Heart left ventricle (tissue), 16 donors: Measurements from ENCODE around the gene SLC29A3. TPM values are rescaled to one million over a fixed set of nuclear protein-coding genes. Genes with fewer than 3 reads are reported as not detected.
A peak's percentile ranks its signal among the peaks of the same experiment; 100 is the strongest.

Experiments used
- ATAC-seq, 4 donors: fragments of 200-7000 bp; cut with Tn5 transposase; one replicate each; pipeline ENCODE4 v1.9.1; 2020 to 2022; ENCODE audit warnings: moderate library complexity in 4 of 4, mild to moderate bottlenecking in 3 of 4, moderate number of reproducible peaks in 1 of 4
- DNase-seq, 5 donors: peaks; one replicate each; pipeline ENCODE4 v3.0.0-alpha.2; 2020
- H3K27ac ChIP-seq, 12 donors: fragments of 200-600 bp; sonication (generic) in 4 of 12; one replicate each; pipeline versions ENCODE4 v1.5.0 to v1.8.0; 2016 to 2022; ENCODE audit warnings: mild to moderate bottlenecking in 2 of 12
- H3K27me3 ChIP-seq, 9 donors: fragments of 200-600 bp; sonication (generic) in 2 of 9; one replicate each; pipeline versions ENCODE4 v1.5.1 to v1.8.0; 2016 to 2022; ENCODE audit warnings: mild to moderate bottlenecking in 3 of 9
- H3K36me3 ChIP-seq, 9 donors: fragments of 200-600 bp; sonication (generic) in 2 of 9; one replicate each; pipeline versions ENCODE4 v1.5.0 to v1.8.0; 2018 to 2022; ENCODE audit warnings: mild to moderate bottlenecking in 2 of 9
- H3K4me1 ChIP-seq, 12 donors: fragments of 200-600 bp; sonication (generic) in 4 of 12; one replicate each; pipeline versions ENCODE4 v1.5.0 to v1.8.0; 2016 to 2022; ENCODE audit warnings: mild to moderate bottlenecking in 3 of 12
- H3K4me3 ChIP-seq, 12 donors: fragments of 200-600 bp; sonication (generic) in 4 of 12; one replicate each; pipeline versions ENCODE4 v1.5.0 to v1.8.0; 2017 to 2022; ENCODE audit warnings: mild to moderate bottlenecking in 9 of 12, moderate library complexity in 4 of 12
- H3K9me3 ChIP-seq, 12 donors: fragments of 200-600 bp; sonication (generic) in 4 of 12; one replicate each; pipeline versions ENCODE4 v1.5.0 to v1.8.0; 2016 to 2022; ENCODE audit warnings: mild to moderate bottlenecking in 1 of 12
- CTCF ChIP-seq, 12 donors: fragments of 200-600 bp; sonication (generic) in 4 of 12; IDR thresholded peaks; one replicate each; pipeline versions ENCODE4 v1.5.0 to v1.8.0; 2018 to 2022; ENCODE audit warnings: antibody characterized with exemption in 12 of 12, mild to moderate bottlenecking in 5 of 12
- POLR2A ChIP-seq, 2 donors: fragments of 450-650 bp; IDR thresholded peaks; one replicate each; pipeline ENCODE4 v1.6.1; 2017; ENCODE audit warnings: antibody characterized with exemption in 2 of 2, mild to moderate bottlenecking in 2 of 2, moderate library complexity in 2 of 2
- WGBS, 4 donors: extraction: QIAGEN DNeasy Blood & Tissue Kit in 2 of 4; methylation state at CpG; one replicate each; pipeline versions ENCODE4 v1.1.5 to v1.1.7; 2013 to 2018; 5-methylcytosine and 5-hydroxymethylcytosine counted together
- intact Hi-C, 10 donors: fragments of 100-400 bp; cut with DNase I; formaldehyde crosslinking; loops; one replicate each; pipeline versions ENCODE4 v1.11.1 to v1.14.2; 2022
- polyA plus RNA-seq, 2 donors: library from polyadenylated mRNA; stranded (reverse); fragments of 200-250 nt; gene quantifications; one replicate each; pipeline ENCODE4 v1.2.3, GENCODE V29; 2013
- total RNA-seq, 9 donors: library from RNA; depleted of rRNA in 2 of 9; stranded (reverse); fragments of >200 nt in 2 of 9; fragmentation: NEBNext Ultra II Directional in 3 of 9; extraction: Animal tissue kit (Norgen Biotek cat#: 25700) in 3 of 9; gene quantifications; one replicate each; pipeline versions ENCODE4 v1.1.0 to v1.2.4, GENCODE V29; 2016 to 2023
- donor health status: ischemic (EF 13 %, LVEDD 7.1; RV severe dilation, severe dysfunction).
- donor health status: healthy with polysubstance abuse.
- donor health status: DM: no; HTN: yes; CAD: no.
- donor health status: DM: no; HTN: no; CAD: no.
- donor health status: ischemic (EF 25% LVEDD 6.9; RV normal size, moderate dysfunction).
- donor health status: ischemic (EF 25% LVEDD 5.7; RV mildly dilated, moderate dysfunction).
- donor health status: healthy.
- donor health status: DM: yes; HTN: yes; CAD: no.
- donor health status: ischemic (EF 35%, LVEDD 5.7; RV mildly dilated, moderate dysfunction).
- donor health status: nonischemic (EF 11% LVEDD 7.7; RV severe dilation, severe dysfunction).
- donor health status: DM: yes; HTN: yes; CAD: no.
- donor health status: PGD.
- donor health status: ischemic (EF 29% LVEDD 5.4; RV normal size, mild dysfunction).
- donor health status: nonischemic (EF 23%, LVEDD 6.1; RV moderate dilation, normal function).

The SLC29A3 gene
- total and polyA plus RNA-seq, 11 donors = 0.76 to 6.2 (median 1.6) TPM

GRCh38 chr10:71389768-71390460 lies 70.9 kb downstream of the SLC29A3 start:
- DNase-seq (peak in 1 of 5 donors; percentile 58), ATAC-seq (no peak)
- no peak overlapping the region for H3K27ac ChIP-seq
- no peaks in the 10 kb centered on the region for H3K4me1 ChIP-seq
- WGBS, 4 donors = 83 to 90% (median 84%) methylated on average over 14 of the region's 14 CpGs
- no peaks in the 10 kb centered on the region for H3K9me3 ChIP-seq
- no peaks in the 10 kb centered on the region for H3K36me3 ChIP-seq
- no peak overlapping the region for H3K4me3 ChIP-seq
- intact Hi-C loops = loop anchor here in 8 of 10 donors (5.0 to 10.0 kb wide), 10 partner anchors 95 to 505 kb away; no protein-coding TSS in a partner anchor
- peaks cover 0 to 11% (median 0%) of the 10 kb centered on the region in 9 donors for H3K27me3 ChIP-seq
- TF ChIP-seq CTCF (IDR thresholded peaks at IDR 0.05) (no peak), POLR2A (IDR thresholded peaks at IDR 0.05) (no peak)

DNA sequence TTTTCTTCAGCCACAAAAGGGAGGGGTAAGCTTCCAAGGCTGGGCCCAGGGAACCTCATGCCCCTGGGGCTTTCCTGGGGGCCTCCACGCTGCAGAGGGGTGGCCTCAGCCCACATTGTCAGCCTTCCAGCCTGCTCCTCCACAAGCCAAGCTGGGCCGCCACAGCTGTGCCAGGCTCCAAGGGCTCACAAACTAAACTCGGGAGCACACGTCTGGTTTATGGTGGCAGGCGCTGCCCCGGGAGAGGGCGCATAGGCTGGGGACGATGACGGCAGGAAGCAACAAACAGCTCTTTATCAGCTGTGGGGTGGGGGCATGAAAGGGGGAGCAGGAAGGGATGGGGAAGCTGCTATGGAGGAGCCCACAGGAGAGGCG lies 71.4 kb downstream of the SLC29A3 start:
- H3K4me3 ChIP-seq = no peak overlapping the region
- intact Hi-C loops = loop anchor here in 6 of 10 donors (5.0 to 10.0 kb wide), 7 partner anchors 94 to 424 kb away; no protein-coding TSS in a partner anchor
- ATAC-seq (peak in 1 of 4 donors; percentile 24), DNase-seq (no peak)
- no peak for TF ChIP-seq POLR2A (IDR thresholded peaks at IDR 0.05)
- no peak for TF ChIP-seq CTCF (IDR thresholded peaks at IDR 0.05)
- no peaks in the 10 kb centered on the region for H3K9me3 ChIP-seq
- no peaks in the 10 kb centered on the region for H3K4me1 ChIP-seq
- no peak overlapping the region for H3K27ac ChIP-seq
- H3K36me3 ChIP-seq = no peaks in the 10 kb centered on the region
- whole genome bisulfite sequencing, 4 donors = 15 to 34% (median 22%) methylated on average over 10 of the region's 10 CpGs
- peaks cover 0 to 16% (median 0%) of the 10 kb centered on the region in 9 donors for H3K27me3 ChIP-seq

- TF ChIP-seq POLR2A (IDR thresholded peaks at IDR 0.05) (no peak), CTCF (IDR thresholded peaks at IDR 0.05) (no peak)
- Histone ChIP-seq H3K4me3 (no peak overlapping the region), H3K27me3 (peaks cover 0 to 22% (median 0%) of the 10 kb centered on the region in 9 donors), H3K36me3 (no peaks in the 10 kb centered on the region), H3K9me3 (no peaks in the 10 kb centered on the region), H3K27ac (no peak overlapping the region), H3K4me1 (no peaks in the 10 kb centered on the region)
- WGBS, 4 donors = 66 to 92% (median 77%) methylated on average over 3 of the region's 3 CpGs
- intact Hi-C loops = loop anchor here in 6 of 10 donors (5.0 to 10.0 kb wide), 7 partner anchors 94 to 424 kb away; no protein-coding TSS in a partner anchor
- DNase-seq (no peak), ATAC-seq (no peak)
These were observed 72.0 kb downstream of the SLC29A3 start for GRCh38 chr10:71390921-71391690.

DNA sequence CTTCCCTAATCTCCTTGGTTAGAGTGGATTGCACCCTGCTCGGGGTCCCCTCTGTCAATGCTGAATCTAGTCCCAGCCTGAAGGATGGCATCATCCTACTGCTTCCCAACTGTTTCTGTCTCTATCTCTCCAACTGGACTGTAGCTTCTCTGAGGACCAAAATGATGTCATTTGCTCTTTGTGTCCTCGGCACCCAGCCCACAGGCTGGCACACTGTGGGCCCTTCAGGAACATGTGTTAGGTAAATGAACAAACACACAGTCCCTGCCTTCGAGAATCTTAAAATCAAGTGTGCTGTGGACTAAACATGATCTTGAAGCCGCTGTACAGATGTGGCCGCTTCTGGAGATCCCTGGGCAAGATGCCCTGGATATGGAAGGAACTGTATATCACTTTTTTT lies 72.6 kb downstream of the SLC29A3 start:
- Histone ChIP-seq H3K9me3 (no peaks in the 10 kb centered on the region), H3K36me3 (no peaks in the 10 kb centered on the region), H3K27me3 (peaks cover 0 to 25% (median 0%) of the 10 kb centered on the region in 9 donors), H3K4me3 (no peak overlapping the region), H3K27ac (no peak overlapping the region), H3K4me1 (peaks cover 0 to 5% (median 0%) of the 10 kb centered on the region in 12 donors)
- no peak for DNase-seq
- ATAC-seq = no peak
- TF ChIP-seq CTCF (IDR thresholded peaks at IDR 0.05) (no peak), POLR2A (IDR thresholded peaks at IDR 0.05) (no peak)
- intact Hi-C loops = loop anchor here in 6 of 10 donors (5.0 to 10.0 kb wide), 7 partner anchors 93 to 423 kb away; no protein-coding TSS in a partner anchor
- WGBS, 4 donors = 75 to 88% (median 82%) methylated on average over 5 of the region's 5 CpGs
